ENCODE results near the gene NECAB3.

Gene NECAB3

DNA sequence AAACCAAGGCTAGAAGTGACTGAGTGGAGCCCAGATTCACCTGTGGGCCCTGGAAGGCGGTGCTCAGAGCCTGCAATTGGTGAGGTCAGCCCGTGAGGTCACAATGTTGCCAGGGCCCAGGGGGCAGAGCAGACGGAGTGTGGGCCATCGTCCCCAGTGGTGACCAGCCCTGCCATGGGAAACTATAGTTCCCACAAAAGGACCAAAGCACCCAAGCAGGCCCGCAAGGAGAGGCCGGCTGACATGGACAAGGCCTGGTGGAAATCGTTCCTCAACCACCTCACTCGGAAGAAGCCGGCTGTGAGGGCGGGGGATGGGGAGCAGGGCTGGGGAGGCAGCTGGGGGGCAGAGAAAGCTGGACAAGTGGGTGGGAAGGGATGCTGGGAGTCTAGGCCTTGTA is 12.1 kb downstream of the NECAB3 start, which contains the start of gene C20orf144:
Gene C20orf144, plus strand, starts transcription at position 156 of the 400 bp plus-strand sequence. Its CDS starts 19 bp downstream, at position 175.
- ChIA-PET POLR2A (interaction anchor here (1.4 to 1.8 kb wide), 2 partner anchors 9 to 13 kb away, joined by 4 to 5 read pairs; no protein-coding TSS in a partner anchor), CTCF (interaction anchor here (1.7 to 8.7 kb wide), 2 partner anchors 11 to 205 kb away, joined by 12 to 99 read pairs; no protein-coding TSS in a partner anchor)
- DNase-seq (ENCODE audit: low read depth, low spot score), result no peak
- H3K4me3 ChIP-seq (ENCODE audit: low read depth, low read length), result peak within 1 kb of the TSS; percentile 72
- TF ChIP-seq, protein P1, sequence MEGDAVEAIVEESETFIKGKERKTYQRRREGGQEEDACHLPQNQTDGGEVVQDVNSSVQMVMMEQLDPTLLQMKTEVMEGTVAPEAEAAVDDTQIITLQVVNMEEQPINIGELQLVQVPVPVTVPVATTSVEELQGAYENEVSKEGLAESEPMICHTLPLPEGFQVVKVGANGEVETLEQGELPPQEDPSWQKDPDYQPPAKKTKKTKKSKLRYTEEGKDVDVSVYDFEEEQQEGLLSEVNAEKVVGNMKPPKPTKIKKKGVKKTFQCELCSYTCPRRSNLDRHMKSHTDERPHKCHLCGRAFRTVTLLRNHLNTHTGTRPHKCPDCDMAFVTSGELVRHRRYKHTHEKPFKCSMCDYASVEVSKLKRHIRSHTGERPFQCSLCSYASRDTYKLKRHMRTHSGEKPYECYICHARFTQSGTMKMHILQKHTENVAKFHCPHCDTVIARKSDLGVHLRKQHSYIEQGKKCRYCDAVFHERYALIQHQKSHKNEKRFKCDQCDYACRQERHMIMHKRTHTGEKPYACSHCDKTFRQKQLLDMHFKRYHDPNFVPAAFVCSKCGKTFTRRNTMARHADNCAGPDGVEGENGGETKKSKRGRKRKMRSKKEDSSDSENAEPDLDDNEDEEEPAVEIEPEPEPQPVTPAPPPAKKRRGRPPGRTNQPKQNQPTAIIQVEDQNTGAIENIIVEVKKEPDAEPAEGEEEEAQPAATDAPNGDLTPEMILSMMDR (IDR thresholded peaks at IDR 0.05; ENCODE audit: insufficient read depth, low read length, missing control alignments), result no peak

DNA sequence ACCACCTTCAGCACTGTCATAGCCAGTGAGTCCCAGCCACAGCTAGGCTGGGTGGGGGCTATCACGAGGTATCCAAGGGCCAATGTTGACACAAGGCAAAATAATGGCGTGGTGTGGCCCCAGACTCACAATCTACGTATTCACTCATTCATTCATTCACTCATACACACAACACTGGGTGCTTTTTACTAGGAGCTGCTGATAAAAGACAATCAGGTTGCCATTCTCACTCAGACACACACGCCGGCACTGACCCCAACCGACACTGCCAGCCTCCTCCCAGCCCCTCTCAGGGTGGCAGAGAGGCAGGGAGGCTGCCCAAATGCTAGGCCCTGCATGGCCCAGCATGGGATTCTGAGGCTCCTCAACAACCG is 13.6 kb downstream of the NECAB3 start:
- ChIA-PET POLR2A (no interaction called here), CTCF (interaction anchor here (8.7 kb wide), 1 partner anchor 9 kb away, joined by 99 read pairs; no protein-coding TSS in a partner anchor)
- no peak overlapping the region for H3K4me3 ChIP-seq (ENCODE audit: low read depth, low read length)
- TF ChIP-seq, protein P1 (IDR thresholded peaks at IDR 0.05; ENCODE audit: insufficient read depth, low read length, missing control alignments), result no peak
- DNase-seq (ENCODE audit: low read depth, low spot score), result no peak

GRCh38 chr20:33660035-33660684 is 14.1 kb downstream of the NECAB3 start:
- TF ChIP-seq, protein P1 (IDR thresholded peaks at IDR 0.05; ENCODE audit: insufficient read depth, low read length, missing control alignments), result no peak
- POLR2A ChIA-PET, result no interaction called here
- no peak overlapping the region for H3K4me3 ChIP-seq (ENCODE audit: low read depth, low read length)
- CTCF ChIA-PET, result interaction anchor here (8.7 kb wide), 1 partner anchor 9 kb away, joined by 99 read pairs; no protein-coding TSS in a partner anchor
- no peak for DNase-seq (ENCODE audit: low read depth, low spot score)

GRCh38 chr20:33659341-33660034 is 14.7 kb downstream of the NECAB3 start:
- no peak overlapping the region for H3K4me3 ChIP-seq (ENCODE audit: low read depth, low read length)
- no peak for DNase-seq (ENCODE audit: low read depth, low spot score)
- ChIA-PET POLR2A (no interaction called here), CTCF (no interaction called here)
- TF ChIP-seq, protein P1 (IDR thresholded peaks at IDR 0.05; ENCODE audit: insufficient read depth, low read length, missing control alignments), result no peak

- no peak overlapping the region for H3K4me3 ChIP-seq (ENCODE audit: low read depth, low read length)
- DNase-seq (ENCODE audit: low read depth, low spot score), result no peak
- POLR2A ChIA-PET, result no interaction called here
- TF ChIP-seq, protein P1 (IDR thresholded peaks at IDR 0.05; ENCODE audit: insufficient read depth, low read length, missing control alignments), result no peak
- CTCF ChIA-PET, result interaction anchor here (1.3 kb wide), 1 partner anchor 10 kb away, joined by 3 read pairs; no protein-coding TSS in a partner anchor
These were observed 15.3 kb downstream of the NECAB3 start for GRCh38 chr20:33658929-33659328.

- POLR2A ChIA-PET, result no interaction called here
- TF ChIP-seq, protein P1 (IDR thresholded peaks at IDR 0.05; ENCODE audit: insufficient read depth, low read length, missing control alignments), result no peak
- no peak overlapping the region for H3K4me3 ChIP-seq (ENCODE audit: low read depth, low read length)
- CTCF ChIA-PET, result interaction anchor here (1.3 kb wide), 1 partner anchor 10 kb away, joined by 3 read pairs; no protein-coding TSS in a partner anchor
- no peak for DNase-seq (ENCODE audit: low read depth, low spot score)
These were observed 15.7 kb downstream of the NECAB3 start for GRCh38 chr20:33658510-33658909.
